ENCODE data around the gene NOX4. TPM values are rescaled to one million over a fixed set of nuclear protein-coding genes. Genes with fewer than 3 reads are reported as not detected.

NOX4 gene
- 5.1 TPM for polyA plus RNA-seq (2013, experiment 1 of 2; ENCODE audit: insufficient read length)
- polyA plus RNA-seq (2013, experiment 2 of 2; ENCODE audit: insufficient read length) = 6.2 TPM

DNA sequence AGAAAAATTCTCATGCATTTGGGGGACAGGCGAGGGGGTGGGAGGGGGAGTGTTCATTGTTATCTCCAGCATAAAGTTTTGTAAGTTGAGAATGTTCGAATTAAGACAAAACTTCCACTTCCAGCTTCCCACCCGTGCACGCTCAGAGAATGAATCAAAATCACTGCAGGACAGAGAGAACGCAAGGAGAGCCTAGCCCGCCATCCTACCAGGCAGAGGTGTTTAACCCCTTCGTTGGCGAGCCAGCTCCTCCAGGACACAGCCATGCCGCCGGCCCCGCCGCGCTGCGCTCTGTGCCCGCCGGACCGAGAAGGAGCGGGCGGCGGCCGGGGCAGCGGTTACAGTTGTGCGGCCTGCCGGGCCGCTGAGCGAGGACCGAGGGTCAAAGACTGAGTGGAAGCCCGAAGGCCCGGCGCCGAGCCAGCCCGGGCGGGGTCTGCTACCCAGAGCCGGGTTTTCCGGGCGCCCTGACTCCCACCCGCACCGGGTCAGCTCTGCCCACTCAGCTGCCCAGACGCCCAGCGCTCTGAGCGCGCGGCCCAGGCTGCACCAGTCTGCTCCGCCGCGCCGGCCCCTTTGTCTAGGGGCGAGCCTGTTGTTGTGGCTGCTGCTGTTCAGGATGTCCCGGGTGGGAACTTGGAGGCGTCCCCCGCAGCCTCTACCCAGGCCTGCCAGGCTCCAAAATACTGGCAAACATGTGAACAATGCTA is at the start of gene NOX4:
Gene NOX4 (minus strand): TSS at position 395 of the 710 bp plus-strand sequence. CDS start 129 bp downstream, at position 266.
- peak; percentile 58 for DNase-seq

DNA sequence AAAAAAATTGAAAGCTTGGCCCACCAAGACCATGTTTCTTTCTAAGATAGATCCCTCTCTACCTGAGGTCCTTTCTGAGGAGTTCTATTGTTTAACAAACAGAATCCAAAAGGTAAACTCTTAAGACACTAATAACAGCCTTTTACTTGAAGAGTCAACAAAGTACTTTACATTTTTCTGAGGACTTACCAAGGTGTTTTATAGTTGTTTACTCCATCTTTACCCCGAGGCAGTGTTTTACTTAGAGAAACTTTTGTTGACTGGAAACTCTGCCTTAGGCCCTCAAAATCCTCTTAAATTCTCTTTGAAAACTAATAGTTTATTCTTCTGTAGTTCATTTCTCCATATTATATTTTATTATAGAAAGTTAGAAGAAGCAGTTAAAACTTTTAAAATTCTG is 49.7 kb upstream of the NOX4 start:
- no peak for DNase-seq

DNA sequence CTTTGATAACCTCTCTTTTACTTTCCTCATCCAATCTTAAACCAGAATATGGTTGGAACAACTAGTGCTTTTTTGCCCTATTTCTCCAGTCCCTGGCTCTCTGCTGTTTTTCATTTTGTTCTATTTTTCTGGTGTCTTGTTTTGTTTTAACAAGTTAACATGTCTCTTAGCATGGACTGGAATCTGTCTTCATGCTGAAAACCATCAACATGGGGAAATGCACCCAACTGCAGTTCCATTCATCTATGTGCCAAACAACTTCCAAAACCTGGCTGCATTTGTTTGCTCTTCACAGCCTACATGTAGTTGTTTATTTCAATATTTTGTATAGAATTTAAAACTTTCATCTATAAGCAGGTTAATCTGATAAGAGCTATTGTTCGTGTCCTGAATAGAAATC is 46.8 kb upstream of the NOX4 start:
- no peak for DNase-seq

DNA sequence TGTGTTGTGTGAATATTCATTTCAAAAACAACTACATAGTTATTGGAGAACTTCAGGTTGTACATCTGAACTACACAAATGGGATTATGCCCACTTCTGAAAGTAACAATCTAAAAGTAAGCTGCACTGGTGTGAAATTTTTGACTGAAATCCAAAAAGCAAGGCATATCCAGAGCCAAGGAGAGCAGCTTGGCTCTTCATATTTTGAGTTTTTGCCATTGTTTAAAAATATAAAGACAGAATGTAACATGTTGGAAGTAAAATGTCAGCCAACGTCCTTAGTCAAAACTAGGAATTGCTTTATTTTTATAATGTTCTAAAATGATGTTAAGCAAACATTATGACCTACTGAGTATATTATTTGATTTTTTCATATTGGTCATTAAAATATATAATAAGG is 45.8 kb upstream of the NOX4 start:
- DNase-seq = no peak

DNA sequence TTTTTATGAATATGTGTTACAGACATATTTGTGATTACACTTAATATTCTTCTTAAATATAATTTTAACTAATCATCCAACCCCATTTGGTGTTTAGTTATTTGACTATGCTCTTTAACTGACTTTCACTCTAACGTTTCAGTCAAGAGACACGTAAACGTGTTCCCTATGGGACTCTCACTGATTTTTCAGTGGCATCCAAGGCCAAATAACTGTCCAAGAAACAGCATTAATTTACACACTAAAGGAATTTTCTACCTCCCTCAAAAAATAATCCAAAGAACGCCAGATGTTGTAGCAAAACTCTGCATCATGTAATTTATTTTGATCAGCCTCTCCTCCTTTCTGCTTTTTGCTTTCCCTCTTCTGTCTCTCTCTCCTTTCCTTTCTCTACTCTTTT is 44.0 kb upstream of the NOX4 start:
- DNase-seq = no peak

DNA sequence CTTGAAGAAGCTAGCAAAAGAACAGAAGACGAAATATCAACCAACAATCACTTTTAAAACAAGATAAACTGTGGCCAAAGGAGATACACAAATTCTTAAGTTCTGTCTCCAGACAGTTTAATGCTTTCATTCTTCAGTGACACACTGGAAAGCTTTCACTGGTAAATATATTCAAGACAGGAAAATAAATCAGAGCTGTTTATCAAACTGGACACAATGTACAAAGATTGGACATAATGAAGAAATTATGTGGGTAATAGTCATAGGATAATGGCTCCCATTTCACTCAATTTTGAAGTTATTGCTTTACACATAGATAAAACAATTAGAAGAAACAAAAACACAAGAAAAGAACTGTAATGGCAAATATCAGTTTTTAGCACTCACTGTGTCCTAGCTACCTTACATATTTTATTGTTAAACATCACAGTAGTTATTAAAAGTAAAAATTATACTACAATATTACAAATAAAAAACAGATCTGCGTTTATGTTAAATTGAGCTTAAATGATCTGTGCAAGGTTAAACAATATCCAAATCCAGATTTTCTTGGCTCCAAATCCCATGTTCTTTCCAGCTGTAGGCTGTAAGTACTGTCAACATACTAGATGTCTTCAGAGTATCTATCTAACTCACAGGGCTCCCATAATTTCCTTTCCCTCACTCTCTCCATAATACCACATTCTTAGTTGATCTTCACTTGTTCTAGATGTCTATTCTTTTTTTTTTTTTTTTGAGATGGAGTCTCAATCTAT is 38.6 kb upstream of the NOX4 start:
- DNase-seq = no peak

DNA sequence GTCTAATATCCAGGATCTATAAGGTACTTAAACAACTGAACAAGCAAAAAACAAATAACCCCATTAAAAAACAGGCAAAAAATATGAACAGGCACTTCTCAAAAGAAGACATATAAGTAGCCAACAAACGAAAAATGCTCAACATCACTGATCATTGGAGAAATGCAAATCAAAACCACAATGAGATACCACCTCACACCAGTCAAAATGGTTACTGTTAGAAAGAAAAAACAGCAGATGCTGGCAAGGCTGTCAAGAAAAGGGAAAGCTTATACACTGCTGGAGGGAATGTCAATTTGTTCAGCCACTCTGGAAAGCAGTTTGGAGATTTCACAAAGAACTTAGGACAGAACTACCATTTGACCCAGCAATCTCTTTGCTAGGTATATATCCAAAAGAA is 30.6 kb upstream of the NOX4 start:
- DNase-seq = no peak

DNA sequence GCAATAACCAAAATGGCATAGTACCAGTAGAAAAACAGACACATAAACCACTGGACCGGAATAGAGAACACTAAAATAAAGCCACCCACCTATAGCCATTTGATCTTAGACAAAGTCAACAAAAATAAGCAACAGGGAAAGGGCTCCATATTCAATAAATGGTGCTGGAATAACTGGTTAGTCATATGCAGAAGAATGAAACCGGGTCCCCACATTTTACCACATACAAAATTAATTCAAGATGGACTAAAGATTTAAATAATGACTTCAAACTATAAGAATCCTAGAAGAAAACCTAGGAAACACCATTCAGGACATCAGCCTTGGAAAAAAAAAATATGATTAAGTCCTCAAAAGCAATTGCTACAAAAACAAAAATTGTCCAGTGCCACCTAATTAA is 30.1 kb upstream of the NOX4 start:
- DNase-seq = peak; percentile 73

DNA sequence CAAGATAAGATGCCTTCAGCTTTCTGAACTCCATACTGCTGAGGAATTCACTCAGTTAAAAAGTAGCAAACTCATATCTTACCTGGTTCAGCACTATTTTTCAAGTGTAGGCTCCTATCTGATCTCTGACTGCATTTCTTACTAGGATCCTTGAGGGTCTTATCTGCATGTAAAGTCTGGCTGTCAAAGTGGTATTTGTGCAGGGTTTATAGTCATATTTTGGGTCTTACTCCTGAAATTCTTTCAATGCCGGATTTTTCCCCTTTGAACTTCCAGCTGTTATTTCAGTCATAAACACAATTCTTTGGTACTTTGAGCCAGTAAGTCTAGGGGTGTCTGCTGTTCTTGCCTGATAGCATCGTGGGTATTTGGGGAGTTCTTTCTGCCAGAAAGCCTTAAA is 25.3 kb upstream of the NOX4 start:
- no peak for DNase-seq

DNA sequence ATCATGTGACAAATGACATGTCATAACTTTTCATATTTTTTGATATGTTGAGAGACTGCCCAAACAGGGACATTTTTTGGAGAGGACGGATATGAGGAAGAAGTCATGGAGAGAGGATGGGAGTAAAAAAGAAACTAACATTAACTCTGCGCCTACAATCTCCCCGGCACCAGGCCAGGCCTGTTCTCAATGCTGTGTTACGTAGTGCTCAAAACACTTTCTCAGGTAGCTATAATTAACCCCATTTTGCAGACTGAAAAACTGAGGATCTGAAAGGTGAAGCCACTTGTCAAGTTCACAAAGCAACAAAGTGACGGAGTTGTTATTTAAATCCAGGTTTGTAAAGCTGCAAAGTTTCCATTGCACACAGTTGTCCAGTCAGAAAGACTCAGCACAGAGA is 17.4 kb upstream of the NOX4 start:
- DNase-seq = no peak

DNA sequence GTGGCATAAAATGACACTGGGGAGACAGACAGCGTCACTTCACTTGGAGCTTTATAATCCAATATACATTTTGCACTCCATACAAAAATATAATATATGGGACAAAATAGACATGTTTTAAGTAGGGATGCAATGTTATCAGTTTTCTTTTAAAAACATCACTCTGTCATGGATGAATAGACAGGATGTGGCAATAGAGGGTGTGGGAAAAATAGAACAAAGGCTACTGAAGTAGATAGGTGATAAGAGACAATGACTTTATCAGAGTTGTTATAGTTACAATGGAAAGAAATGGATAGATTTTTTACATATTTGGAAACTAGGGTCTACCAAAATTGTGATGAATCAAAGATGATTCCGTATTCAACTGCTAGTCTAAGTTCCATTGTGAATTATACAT is 13.1 kb upstream of the NOX4 start:
- no peak for DNase-seq

DNA sequence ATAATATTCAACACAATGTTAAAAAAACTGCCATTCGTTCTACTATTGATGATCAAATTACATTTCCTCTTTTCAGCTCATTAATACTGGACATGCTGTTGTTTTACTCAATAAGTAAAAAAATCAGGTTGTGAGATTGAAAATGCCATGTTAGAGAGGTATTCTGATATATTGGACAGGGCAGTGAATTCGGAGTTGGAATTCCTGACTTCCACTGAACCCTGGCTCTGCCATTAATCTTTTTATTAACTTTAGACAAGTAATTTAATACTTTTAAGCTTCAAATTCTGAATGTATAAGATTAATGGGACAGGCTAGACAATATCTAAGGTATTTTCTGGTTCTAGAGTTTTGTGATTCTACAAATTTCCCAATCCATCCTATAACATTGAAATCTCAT is 12.2 kb upstream of the NOX4 start:
- DNase-seq = no peak

DNA sequence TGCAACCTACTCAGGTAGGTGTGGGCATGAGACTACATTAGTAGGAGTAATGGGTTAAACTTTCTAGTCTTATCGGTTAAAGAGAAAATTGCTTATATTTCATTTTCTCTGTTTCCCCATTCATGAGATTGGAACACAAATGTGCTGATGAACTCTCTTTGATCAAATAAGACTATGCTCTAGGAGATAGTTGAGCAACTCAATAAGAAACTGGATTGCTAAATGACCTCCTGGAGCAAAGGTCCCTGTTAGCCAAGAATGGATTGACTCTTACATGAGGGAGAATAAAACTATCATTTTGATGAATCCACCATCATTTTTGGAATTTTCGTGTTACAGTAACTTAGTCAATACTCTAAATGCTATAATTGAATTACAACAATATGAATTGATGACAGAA is 11.1 kb upstream of the NOX4 start:
- DNase-seq = no peak

DNA sequence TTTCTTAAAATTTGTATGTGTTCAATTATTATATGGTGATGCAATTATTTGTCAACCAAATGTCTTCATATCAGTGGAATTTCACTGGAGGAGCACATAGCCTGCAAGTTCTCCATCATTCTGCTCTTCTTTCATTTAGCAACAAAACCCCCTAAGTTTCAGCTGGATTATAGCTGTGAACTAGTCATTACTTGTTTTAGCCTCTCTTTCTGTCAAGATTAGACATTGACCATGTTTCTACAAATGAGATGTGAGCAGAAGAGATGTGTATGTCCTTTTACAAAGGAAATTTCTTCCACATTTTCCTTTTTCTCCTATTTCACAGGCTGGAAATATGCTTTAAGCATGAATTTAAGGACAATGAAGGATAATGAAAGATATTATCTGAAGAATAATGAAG is 9.2 kb upstream of the NOX4 start:
- no peak for DNase-seq

DNA sequence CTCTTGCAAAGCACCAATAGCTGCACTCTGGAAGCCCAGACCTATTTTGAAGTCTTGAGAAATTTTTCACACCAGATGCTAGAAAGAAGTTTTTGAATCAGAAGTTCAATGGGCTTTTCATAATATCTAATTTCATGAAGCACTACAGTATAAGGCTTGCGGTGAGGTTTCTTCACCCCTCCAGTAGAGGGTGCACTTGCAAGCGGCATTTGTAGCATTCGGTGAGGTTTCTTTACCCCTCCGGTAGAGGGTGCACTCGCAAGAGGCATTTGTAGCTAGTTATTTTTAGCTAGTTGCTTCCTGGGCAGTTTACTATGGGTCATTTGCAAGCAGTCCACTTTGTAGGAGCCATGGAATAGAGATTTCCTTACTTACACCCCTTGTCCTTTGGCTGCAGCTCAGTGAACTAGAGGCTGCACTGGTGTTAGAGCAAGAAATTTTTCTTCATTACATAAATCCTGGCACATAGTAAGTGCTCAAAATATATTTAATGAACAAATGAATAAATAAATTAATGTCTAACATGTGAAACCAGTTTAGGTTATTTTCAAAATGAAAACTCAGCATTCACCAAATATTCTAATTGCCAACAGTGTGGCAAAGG is 7.8 kb upstream of the NOX4 start:
- no peak for DNase-seq

DNA sequence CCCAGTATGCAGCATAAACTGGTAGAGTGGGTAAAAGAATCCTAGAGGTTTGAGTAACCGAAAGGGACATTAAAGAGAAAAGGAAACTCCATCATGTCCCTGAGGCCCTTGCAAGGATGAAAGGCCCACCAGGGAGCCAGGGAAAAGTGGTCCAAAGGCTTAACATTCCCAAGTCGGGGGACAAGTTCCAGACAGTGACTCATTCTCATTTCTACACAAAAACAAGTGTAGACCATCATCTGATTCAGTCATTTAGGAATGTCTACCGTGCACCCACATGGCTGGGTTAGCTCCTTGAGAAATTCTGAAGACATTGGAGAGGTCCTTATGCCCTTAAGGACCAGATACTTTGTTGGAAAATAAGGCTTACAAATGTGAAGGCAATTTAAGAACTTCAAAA is 4.8 kb upstream of the NOX4 start:
- DNase-seq = peak; percentile 97

DNA sequence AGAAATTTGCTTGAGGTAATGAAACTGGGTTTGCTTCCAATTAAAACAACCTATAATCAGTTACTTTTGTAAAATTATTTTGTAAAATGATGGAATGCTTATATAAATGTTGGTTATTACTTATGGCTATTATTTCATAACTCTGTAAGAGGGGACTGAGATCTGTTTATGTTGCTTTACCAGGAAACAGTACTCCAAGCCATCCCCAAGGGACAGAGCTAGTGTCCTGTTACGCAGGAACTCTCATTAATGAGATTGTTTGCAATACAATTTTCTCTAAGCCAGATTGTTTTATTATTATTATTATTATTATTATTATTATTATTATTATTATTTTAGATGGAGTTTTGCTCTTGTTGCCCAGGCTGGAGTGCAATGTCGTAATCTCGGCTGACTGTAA is 2.3 kb upstream of the NOX4 start:
- no peak for DNase-seq

DNA sequence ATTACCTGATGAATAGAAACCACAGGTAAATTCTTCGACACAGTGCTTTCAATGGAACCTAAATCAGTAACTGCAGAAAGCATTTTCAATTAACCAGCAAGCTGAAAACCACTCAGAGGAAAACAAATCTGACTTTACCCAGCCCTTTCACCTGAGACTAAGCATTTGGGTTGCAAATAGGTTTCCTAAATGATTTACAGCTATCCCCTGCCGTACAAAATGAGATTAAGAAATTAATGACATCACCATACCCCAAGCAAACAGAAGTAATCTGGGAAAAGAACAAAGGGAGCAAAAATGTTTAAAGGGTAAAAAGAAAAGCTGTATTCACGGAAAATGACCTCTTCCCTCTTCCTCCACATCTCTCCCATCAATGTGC is 584 bp downstream of the NOX4 start:
- no peak for DNase-seq

DNA sequence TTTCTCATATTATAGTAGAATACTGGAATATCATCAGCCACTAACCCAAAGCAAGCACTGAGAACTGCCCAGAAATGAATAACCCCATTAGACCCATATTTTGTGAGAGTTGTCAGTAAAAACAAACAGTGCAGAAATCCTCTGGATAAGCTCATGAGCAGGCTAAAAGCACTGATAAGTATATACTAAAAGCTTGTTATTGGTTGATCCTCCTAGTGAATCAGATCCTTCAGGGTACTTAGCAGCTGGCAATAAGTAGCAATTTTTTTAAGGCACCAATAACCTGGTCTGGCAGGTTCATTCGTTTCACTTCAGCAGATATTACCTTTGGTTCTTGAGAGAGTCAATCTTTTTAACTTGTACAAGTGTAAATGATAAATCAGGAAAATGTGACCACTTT is 1.2 kb downstream of the NOX4 start:
- no peak for DNase-seq

DNA sequence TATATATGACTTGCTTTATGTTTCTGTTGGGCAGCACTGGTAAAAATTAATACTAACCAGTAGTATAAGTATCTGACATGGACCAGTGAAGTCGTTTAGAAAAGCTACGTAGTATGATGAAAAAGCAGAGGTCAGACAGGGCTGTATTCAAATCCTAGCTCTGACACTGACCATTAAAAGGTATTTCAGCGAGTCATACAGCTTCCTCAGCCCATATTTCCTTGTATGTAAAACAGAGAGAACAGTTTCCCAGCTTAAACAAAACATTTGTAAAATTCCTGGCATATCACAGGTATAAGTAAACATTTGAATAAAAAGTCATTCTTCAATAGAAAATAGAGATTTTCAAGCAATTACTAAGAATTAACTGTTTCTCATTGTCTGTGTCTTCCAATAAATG is 4.2 kb downstream of the NOX4 start:
- peak; percentile 53 for DNase-seq

DNA sequence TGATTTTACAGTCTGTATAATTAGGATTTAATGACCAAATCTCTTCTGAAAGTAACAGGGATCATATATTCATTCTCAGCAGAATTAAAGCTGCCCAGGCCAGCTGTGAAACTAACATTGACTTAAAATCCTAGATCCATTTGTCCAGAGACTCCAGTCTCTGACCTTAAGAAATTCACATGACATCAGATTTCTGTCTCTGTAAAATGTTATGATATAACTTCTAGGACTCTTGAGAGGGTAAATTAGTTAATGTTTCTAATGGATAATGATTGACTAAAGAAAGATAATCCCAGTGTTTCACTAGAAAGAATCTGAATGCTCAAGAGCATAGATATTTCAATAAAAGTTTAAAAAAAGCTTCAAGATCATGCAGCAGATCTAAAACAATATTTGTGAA is 6.3 kb downstream of the NOX4 start:
- DNase-seq = no peak

DNA sequence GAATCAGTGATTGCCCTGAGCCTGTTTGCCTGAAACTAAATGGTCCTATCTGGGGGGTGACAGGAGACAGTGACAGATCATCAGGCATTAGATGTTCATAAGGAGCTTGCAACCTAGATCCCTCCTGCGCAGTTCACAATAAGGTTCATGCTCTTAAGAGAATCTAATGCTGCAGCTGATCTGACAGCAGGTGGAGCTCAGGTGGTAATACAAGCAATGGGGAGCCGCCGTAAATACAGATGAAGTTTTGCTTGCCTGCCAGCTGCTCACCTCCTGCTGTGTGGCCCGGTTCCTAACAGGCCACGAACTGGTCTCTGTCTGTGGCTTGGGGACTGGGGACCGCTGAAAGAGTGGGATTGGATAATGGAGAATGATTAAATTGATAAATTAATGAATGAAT is 14.0 kb downstream of the NOX4 start:
- no peak for DNase-seq

DNA sequence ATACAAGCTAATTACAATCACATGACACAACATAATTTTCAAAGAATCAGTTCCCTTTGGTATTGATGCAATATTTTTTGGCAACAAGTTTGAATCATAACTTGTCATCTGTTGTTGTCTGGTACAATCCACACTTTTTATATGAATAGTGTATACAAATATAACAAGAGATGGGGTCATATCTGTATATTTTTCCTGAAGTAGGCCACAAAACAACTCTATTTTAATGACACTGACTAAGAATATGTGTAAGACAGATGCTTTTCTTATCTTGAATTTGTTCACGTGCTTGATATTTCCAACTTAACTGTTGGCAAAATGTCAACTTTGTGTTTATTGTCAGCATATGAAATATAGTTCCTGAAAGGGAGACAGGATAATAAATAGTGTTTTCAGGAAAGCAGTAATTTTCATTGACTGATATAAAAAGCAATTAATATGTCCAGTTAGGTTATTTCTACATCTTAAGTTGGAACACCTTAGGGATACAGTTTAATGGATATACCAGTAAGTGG is 27.9 kb downstream of the NOX4 start:
- DNase-seq = no peak

DNA sequence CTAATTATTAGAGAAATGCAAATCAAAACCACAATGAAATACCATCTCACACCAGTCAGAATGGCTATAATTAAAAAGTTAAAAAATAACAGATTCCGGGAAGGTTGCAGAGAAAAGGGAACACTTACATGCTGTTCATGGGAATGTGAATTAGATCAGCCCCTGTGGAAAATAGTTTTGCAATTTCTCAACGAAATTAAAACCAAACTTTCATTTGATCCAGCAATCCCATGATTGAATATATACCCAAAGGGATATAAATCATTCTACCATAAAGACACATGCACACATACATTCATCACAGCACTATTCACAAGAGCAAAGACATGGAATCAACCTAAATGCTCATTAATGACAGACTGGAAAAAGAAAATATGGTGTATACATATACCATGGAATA is 32.5 kb downstream of the NOX4 start:
- DNase-seq = peak; percentile 91

Data from fibroblast of skin of abdomen (primary cell).